ENCODE measurements around the gene ID4. TPM values are rescaled to one million over a fixed set of nuclear protein-coding genes. Genes with fewer than 3 reads are reported as not detected.
A peak's percentile ranks its signal among the peaks of the same experiment; 100 is the strongest.

ID4 gene
- total RNA-seq: 10 to 100 TPM in 2 of 4 donors, 1 to 10 TPM in 2; 5.7 to 54.7 (median 9.7) TPM

DNA sequence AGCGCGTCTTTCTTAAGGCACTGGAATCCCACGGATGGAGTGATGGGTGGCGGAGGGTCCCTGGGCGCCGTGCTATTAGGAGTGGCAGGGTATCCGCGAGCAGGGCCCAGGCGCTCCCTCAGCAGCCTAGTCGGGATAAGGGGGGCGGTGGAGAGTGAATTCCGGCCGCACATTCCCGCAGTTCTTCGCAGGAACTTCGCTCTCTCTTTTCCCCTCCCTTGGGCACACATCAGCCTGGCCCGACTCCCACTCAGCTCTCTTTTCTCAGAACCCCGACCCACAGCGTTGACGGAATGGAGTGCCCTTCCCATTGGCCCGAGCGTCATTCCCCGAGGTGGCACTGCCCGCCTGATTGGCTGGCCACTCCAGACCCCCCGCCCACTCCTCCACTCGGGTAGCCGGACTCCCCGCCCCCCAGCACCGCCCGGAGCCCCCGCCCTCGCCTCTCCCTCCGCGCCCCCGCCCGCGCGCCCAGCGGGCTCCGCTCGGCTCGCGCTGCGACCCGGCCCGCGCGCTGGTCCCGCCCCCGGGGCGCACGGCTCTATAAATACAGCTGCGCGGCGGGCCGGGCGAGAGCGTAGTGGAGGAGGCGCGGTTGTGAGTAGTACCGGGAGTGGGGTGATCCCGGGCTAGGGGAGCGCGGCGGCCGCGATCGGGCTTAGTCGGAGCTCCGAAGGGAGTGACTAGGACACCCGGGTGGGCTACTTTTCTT lies at the start of gene ID4:
ID4 (plus strand) TSS at position 572 of the 712 bp plus-strand sequence. CDS start 385 bp downstream, outside the sequence.
- DNase-seq: peak; percentile 90
- H3K4me1 ChIP-seq: peaks cover 0 to 15% (median 3%) of the 10 kb centered on the region in 4 donors
- no peaks in the 10 kb centered on the region for H3K9me3 ChIP-seq
- in situ Hi-C loops (cut with MboI; ENCODE audit: low pct_ligation_motif_present in 1 of 4, low pct_unique_long_range_greater_than_20kb in 1 of 4, low sequenced_read_pairs in 3 of 4) (no loop called here), intact Hi-C loops (cut with DNase I; ENCODE audit: low total_unique reads) (loop anchor here (5.0 kb wide), 1 partner anchor 35 kb away; no protein-coding TSS in a partner anchor)
- peaks cover 51% of the 10 kb centered on the region for H3K27me3 ChIP-seq
- H3K36me3 ChIP-seq: no peaks in the 10 kb centered on the region
- H3K4me3 ChIP-seq: peak within 1 kb of the TSS; percentile 48 to 69 (median 60)
- TF ChIP-seq, protein P1, sequence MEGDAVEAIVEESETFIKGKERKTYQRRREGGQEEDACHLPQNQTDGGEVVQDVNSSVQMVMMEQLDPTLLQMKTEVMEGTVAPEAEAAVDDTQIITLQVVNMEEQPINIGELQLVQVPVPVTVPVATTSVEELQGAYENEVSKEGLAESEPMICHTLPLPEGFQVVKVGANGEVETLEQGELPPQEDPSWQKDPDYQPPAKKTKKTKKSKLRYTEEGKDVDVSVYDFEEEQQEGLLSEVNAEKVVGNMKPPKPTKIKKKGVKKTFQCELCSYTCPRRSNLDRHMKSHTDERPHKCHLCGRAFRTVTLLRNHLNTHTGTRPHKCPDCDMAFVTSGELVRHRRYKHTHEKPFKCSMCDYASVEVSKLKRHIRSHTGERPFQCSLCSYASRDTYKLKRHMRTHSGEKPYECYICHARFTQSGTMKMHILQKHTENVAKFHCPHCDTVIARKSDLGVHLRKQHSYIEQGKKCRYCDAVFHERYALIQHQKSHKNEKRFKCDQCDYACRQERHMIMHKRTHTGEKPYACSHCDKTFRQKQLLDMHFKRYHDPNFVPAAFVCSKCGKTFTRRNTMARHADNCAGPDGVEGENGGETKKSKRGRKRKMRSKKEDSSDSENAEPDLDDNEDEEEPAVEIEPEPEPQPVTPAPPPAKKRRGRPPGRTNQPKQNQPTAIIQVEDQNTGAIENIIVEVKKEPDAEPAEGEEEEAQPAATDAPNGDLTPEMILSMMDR (IDR thresholded peaks at IDR 0.05): no peak
- TF ChIP-seq POLR2A (IDR thresholded peaks at IDR 0.05) (peak; percentile 90), POLR2AphosphoS5 (IDR thresholded peaks at IDR 0.05) (peak; percentile 98), EP300 (IDR thresholded peaks at IDR 0.05; ENCODE audit: low read depth) (no peak)
- 4 to 21% methylated on average over 18 to 45 of the region's 71 CpGs for WGBS, 2 donors (ENCODE audit: low coverage in 1 of 2)
- H3K27ac ChIP-seq: peak within 1 kb of the TSS; percentile 84 to 90 (median 87)

- intact Hi-C loops (cut with DNase I; ENCODE audit: low total_unique reads) (no loop called here), in situ Hi-C loops (cut with MboI; ENCODE audit: low pct_ligation_motif_present in 1 of 4, low pct_unique_long_range_greater_than_20kb in 1 of 4, low sequenced_read_pairs in 3 of 4) (no loop called here)
- WGBS, 2 donors (ENCODE audit: low coverage in 1 of 2): 85 to 89% methylated on average over 1 of the region's 1 CpG
- Histone ChIP-seq H3K4me1 (no peaks in the 10 kb centered on the region), H3K9me3 (no peaks in the 10 kb centered on the region), H3K27me3 (no peaks in the 10 kb centered on the region), H3K36me3 (no peaks in the 10 kb centered on the region), H3K4me3 (no peak overlapping the region), H3K27ac (no peak overlapping the region)
- TF ChIP-seq EP300 (IDR thresholded peaks at IDR 0.05; ENCODE audit: low read depth) (no peak), POLR2AphosphoS5 (IDR thresholded peaks at IDR 0.05) (no peak), POLR2A (IDR thresholded peaks at IDR 0.05) (no peak)
- TF ChIP-seq, protein P1 (IDR thresholded peaks at IDR 0.05): no peak
- no peak for DNase-seq
These were observed 48.5 kb upstream of the ID4 start for GRCh38 chr6:19788686-19789085.

- Histone ChIP-seq H3K36me3 (no peaks in the 10 kb centered on the region), H3K4me3 (no peak overlapping the region), H3K4me1 (no peaks in the 10 kb centered on the region), H3K27ac (no peak overlapping the region), H3K9me3 (no peaks in the 10 kb centered on the region), H3K27me3 (no peaks in the 10 kb centered on the region)
- TF ChIP-seq POLR2AphosphoS5 (IDR thresholded peaks at IDR 0.05) (no peak), EP300 (IDR thresholded peaks at IDR 0.05; ENCODE audit: low read depth) (no peak), POLR2A (IDR thresholded peaks at IDR 0.05) (no peak)
- TF ChIP-seq, protein P1 (IDR thresholded peaks at IDR 0.05): no peak
- WGBS, 2 donors (ENCODE audit: low coverage in 1 of 2): 42 to 53% methylated on average over 6 of the region's 6 CpGs
- in situ Hi-C loops (cut with MboI; ENCODE audit: low pct_ligation_motif_present in 1 of 4, low pct_unique_long_range_greater_than_20kb in 1 of 4, low sequenced_read_pairs in 3 of 4) (no loop called here), intact Hi-C loops (cut with DNase I; ENCODE audit: low total_unique reads) (no loop called here)
- no peak for DNase-seq
These were observed 47.9 kb upstream of the ID4 start for GRCh38 chr6:19789100-19789803.

DNA sequence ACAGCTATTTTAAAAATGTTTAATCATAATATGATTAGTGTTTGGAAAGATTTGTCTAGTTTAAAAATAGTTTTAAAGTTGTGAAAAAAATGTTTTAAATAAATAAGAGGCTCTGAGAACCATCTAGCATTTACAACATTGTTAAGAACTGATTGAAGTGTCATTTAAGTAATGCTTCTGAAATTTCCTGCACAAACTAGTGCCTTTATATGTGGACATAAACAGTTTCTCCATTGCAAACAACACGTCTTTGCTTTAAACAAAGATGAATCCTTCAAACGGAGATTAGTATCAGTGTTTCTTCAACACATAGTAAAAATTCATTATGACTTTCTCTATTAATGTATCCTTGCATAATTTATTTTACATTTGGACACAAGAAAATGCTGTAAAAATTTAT lies 45.9 kb upstream of the ID4 start:
- in situ Hi-C loops (cut with MboI; ENCODE audit: low pct_ligation_motif_present in 1 of 4, low pct_unique_long_range_greater_than_20kb in 1 of 4, low sequenced_read_pairs in 3 of 4): no loop called here
- intact Hi-C loops (cut with DNase I; ENCODE audit: low total_unique reads): no loop called here
- no peak for DNase-seq
- no peaks in the 10 kb centered on the region for H3K36me3 ChIP-seq
- 51 to 54% methylated on average over 2 of the region's 2 CpGs for WGBS, 2 donors (ENCODE audit: low coverage in 1 of 2)
- H3K4me3 ChIP-seq: no peak overlapping the region
- H3K9me3 ChIP-seq: peaks cover 0 to 2% of the 10 kb centered on the region in 2 donors
- no peak overlapping the region for H3K27ac ChIP-seq
- TF ChIP-seq EP300 (IDR thresholded peaks at IDR 0.05; ENCODE audit: low read depth): no peak
- TF ChIP-seq, protein P1 (IDR thresholded peaks at IDR 0.05): no peak
- no peak for TF ChIP-seq POLR2AphosphoS5 (IDR thresholded peaks at IDR 0.05)
- TF ChIP-seq POLR2A (IDR thresholded peaks at IDR 0.05): no peak
- no peaks in the 10 kb centered on the region for H3K4me1 ChIP-seq
- no peaks in the 10 kb centered on the region for H3K27me3 ChIP-seq
